H1 (cell line): ENCODE results near the gene CBARP.

Experiments
- POLR2AphosphoS5 ChIP-seq: IDR thresholded peaks from 2 replicates; pipeline ENCODE4 v1.6.1; 2011; ENCODE audit warnings: low read depth, low read length
- YY1 ChIP-seq: IDR thresholded peaks from 2 replicates; pipeline ENCODE4 v1.6.1; 2011; ENCODE audit warnings: low read depth, mild to moderate bottlenecking, low read length

DNA sequence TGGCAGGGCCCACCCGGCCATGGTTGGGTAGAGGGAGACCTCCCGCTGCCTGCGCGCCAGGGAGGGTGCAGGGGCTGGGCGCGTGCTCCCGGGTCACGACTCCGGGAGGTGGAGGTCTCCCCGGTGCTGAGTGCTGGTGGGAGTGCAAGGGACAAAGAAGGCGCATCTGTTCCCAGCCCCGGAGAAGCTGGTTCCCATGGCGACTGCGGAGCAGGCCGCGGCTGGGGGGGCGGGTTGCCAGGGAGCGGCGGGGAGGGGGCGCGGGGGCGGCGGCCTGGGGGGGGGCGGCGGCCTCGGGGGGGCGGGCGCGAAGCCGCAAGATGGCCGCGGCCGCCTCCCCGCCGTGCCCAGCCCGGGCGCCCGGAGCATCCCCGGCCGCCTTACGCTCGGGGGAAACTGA is 1.2 kb downstream of the CBARP start:
- TF ChIP-seq YY1 (no peak), POLR2AphosphoS5 (no peak)
